HL-60 (cell line): ENCODE data around the gene GID4.

Experiments
- CTCF ChIP-seq: IDR thresholded peaks from one replicate; pipeline ENCODE4 v1.5.1; 2011; ENCODE audit warnings: low read length, control low read depth, inconsistent platforms; ENCODE audit not compliant: insufficient read depth
- GABPA ChIP-seq: IDR thresholded peaks from 2 replicates; pipeline ENCODE4 v1.6.1; 2012; ENCODE audit warnings: low read depth
- POLR2AphosphoS5 ChIP-seq: IDR thresholded peaks from 2 replicates; pipeline ENCODE4 v1.6.1; 2012; ENCODE audit warnings: low read depth
- REST ChIP-seq: IDR thresholded peaks from 2 replicates; pipeline ENCODE4 v1.6.1; 2012; ENCODE audit warnings: low read depth; ENCODE audit not compliant: insufficient replicate concordance
- SPI1 ChIP-seq: IDR thresholded peaks from 2 replicates; pipeline ENCODE4 v1.6.1; 2012; ENCODE audit warnings: low read depth, mild to moderate bottlenecking, borderline replicate concordance

DNA sequence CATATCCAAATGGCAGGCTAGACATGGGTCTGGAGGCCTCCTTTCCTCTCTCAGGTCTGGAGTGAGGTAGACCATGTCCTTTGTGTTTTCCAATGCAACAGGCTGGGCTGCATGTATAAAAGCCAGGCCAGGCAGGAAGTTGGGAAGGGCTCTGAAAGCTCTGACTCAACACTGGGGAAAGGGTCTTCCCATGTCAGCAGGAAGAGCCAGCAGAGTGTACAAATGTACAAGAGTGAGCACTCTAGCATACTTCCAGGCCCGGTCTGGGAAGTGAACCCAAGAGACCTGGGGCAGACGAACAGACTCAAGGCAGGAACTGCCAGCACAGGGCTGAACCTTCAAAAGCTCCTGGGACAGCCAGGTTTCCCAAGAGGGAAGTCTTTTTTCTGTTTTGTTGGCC is 7.3 kb upstream of the GID4 start:
- TF ChIP-seq CTCF (no peak), REST (no peak), GABPA (no peak), POLR2AphosphoS5 (no peak), SPI1 (no peak)
